HCT116 (cell line): Measurements from ENCODE around the gene ZNF789. TPM values are rescaled to one million over a fixed set of nuclear protein-coding genes. Genes with fewer than 3 reads are reported as not detected.

ENCODE experiments used
- ATAC-seq: fragments of 200-7000 bp; cut with Tn5 transposase; 2 replicates; pipeline ENCODE4 v1.9.1; 2020; ENCODE audit warnings: mild to moderate bottlenecking, moderate library complexity
- BruUV-seq: library from RNA; stranded (reverse); fragments of 400-500 nt; replicated peaks from 2 replicates; lab custom pipeline; 2021; lab: Mats Ljungman, UMichigan
- CTCF ChIA-PET: fragments of 300-600 bp; sonication (Branson Sonifier 250); formaldehyde crosslinking; loops from one replicate; lab custom pipeline; 2021; ENCODE audit warnings: antibody characterized with exemption; lab: Charles Lee
- POLR2A ChIA-PET: fragments of 300-600, 350-600 bp; sonication (Branson Sonifier 250); formaldehyde crosslinking; loops from one replicate; lab custom pipeline; 2021; ENCODE audit warnings: antibody characterized with exemption; lab: Charles Lee
- RAD21 ChIA-PET, 2 experiments: fragments of 300-600 bp; sonication (Branson Sonifier 250); formaldehyde crosslinking; loops; one replicate each; lab custom pipeline; 2023; ENCODE audit warnings: low total read pairs in 2 of 2; ENCODE audit not compliant: uncharacterized antibody in 2 of 2, unreplicated experiment in 2 of 2, low non-redundant PET in 1 of 2; lab: Charles Lee
- DNase-seq: peaks from one replicate; pipeline ENCODE4 v3.0.0-alpha.2; 2010; ENCODE audit warnings: low read depth, low spot score
- H2AFZ ChIP-seq: fragments of 200-600 bp; shearing (Covaris generic), sonication (generic); 2 replicates; pipeline ENCODE4 v1.6.1; 2017; ENCODE audit warnings: low read depth, mixed run types, mixed read lengths, antibody characterized with exemption, low read length; ENCODE audit not compliant: poor library complexity, severe bottlenecking
- H3K27ac ChIP-seq: 2 replicates; pipeline ENCODE4 v1.5.1; 2012; ENCODE audit warnings: low read depth, low read length
- H3K27me3 ChIP-seq: fragments of 200-600 bp; sonication (generic); 2 replicates; pipeline ENCODE4 v1.6.1; 2016; ENCODE audit warnings: mixed run types, low read length, mixed read lengths; ENCODE audit not compliant: insufficient read depth
- H3K36me3 ChIP-seq, 2 experiments: fragments of 200-500 bp in 1 of 2; fragments of 200-600 bp in 1 of 2; sonication (Bioruptor generic) in 1 of 2; sonication (generic) in 1 of 2; 2 replicates each; pipeline versions ENCODE4 v1.5.1 to v1.6.1; 2014 to 2016; ENCODE audit warnings: low read length in 2 of 2, inconsistent platforms in 1 of 2, mixed read lengths in 1 of 2, mixed run types in 1 of 2; ENCODE audit not compliant: insufficient read depth in 2 of 2, control insufficient read depth in 1 of 2
- H3K4me1 ChIP-seq, 2 experiments: fragments of 200-600 bp in 1 of 2; sonication (generic) in 1 of 2; 2 replicates each; pipeline versions ENCODE4 v1.5.1 to v1.6.1; 2012 to 2017; ENCODE audit warnings: low read length in 2 of 2, inconsistent platforms in 1 of 2, mild to moderate bottlenecking in 1 of 2, mixed read lengths in 1 of 2, mixed run types in 1 of 2, moderate library complexity in 1 of 2; ENCODE audit not compliant: insufficient read depth in 2 of 2, control insufficient read depth in 1 of 2
- H3K4me2 ChIP-seq: fragments of 200-600 bp; sonication (generic); 2 replicates; pipeline ENCODE4 v1.6.1; 2017; ENCODE audit warnings: mixed run types, low read length, mixed read lengths
- H3K4me3 ChIP-seq, 2 experiments: fragments of 200-600 bp in 1 of 2; sonication (generic) in 1 of 2; replicated peaks in 1 of 2; 2 replicates each; pipeline ENCODE4 v1.5.1; 2011 to 2016; ENCODE audit warnings: low read length in 2 of 2, control low read depth in 1 of 2, low read depth in 1 of 2, mild to moderate bottlenecking in 1 of 2, mixed read lengths in 1 of 2, mixed run types in 1 of 2
- H3K79me2 ChIP-seq: fragments of 200-600 bp; sonication (generic); 2 replicates; pipeline ENCODE4 v1.6.1; 2017; ENCODE audit warnings: mild to moderate bottlenecking, mixed run types, low read length, moderate library complexity, mixed read lengths; ENCODE audit not compliant: insufficient read depth
- H3K9ac ChIP-seq: fragments of 200-600 bp; sonication (generic); 2 replicates; pipeline ENCODE4 v1.6.1; 2016; ENCODE audit warnings: low read length, mixed read lengths
- H3K9me2 ChIP-seq: fragments of 200-600 bp; sonication (generic), shearing (Covaris generic); 2 replicates; pipeline ENCODE4 v1.6.1; 2017; ENCODE audit warnings: mixed run types, mild to moderate bottlenecking, moderate library complexity; ENCODE audit not compliant: insufficient read depth
- H3K9me3 ChIP-seq, 2 experiments: fragments of 200-500 bp in 1 of 2; fragments of 200-600 bp in 1 of 2; sonication (Bioruptor generic) in 1 of 2; sonication (generic) in 1 of 2; 2 replicates each; pipeline ENCODE4 v1.6.1; 2014 to 2017; ENCODE audit warnings: low read length in 2 of 2, mixed read lengths in 2 of 2, inconsistent platforms in 1 of 2, low read depth in 1 of 2, mild to moderate bottlenecking in 1 of 2, mixed run types in 1 of 2, moderate library complexity in 1 of 2; ENCODE audit not compliant: control insufficient read depth in 1 of 2, insufficient read depth in 1 of 2
- H4K20me1 ChIP-seq: fragments of 200-600 bp; sonication (generic), shearing (Covaris generic); 2 replicates; pipeline ENCODE4 v1.6.1; 2017; ENCODE audit warnings: mixed run types, mild to moderate bottlenecking, moderate library complexity; ENCODE audit not compliant: insufficient read depth
- CBX3 ChIP-seq: IDR thresholded peaks from 2 replicates; pipeline ENCODE4 v1.6.1; 2012; ENCODE audit warnings: low read depth
- EGR1 ChIP-seq: IDR thresholded peaks from 2 replicates; pipeline ENCODE4 v1.6.1; 2012; ENCODE audit warnings: low read depth
- ELF1 ChIP-seq: IDR thresholded peaks from 2 replicates; pipeline ENCODE4 v1.6.1; 2012; ENCODE audit warnings: low read depth, borderline replicate concordance
- EZH2phosphoT487 ChIP-seq: fragments of 200-600 bp; IDR thresholded peaks from 2 replicates; pipeline ENCODE4 v1.6.1; 2018; ENCODE audit warnings: antibody characterized with exemption, borderline replicate concordance
- FOSL1 ChIP-seq: IDR thresholded peaks from 2 replicates; pipeline ENCODE4 v1.6.1; 2012; ENCODE audit warnings: low read depth
- JUND ChIP-seq: IDR thresholded peaks from 2 replicates; pipeline ENCODE4 v1.6.1; 2012
- POLR2A ChIP-seq: IDR thresholded peaks from 2 replicates; pipeline ENCODE4 v1.7.0; 2011; ENCODE audit warnings: borderline replicate concordance; ENCODE audit not compliant: insufficient read depth, insufficient read length; ENCODE audit errors: extremely low read depth
- SIN3A ChIP-seq: IDR thresholded peaks from 2 replicates; pipeline ENCODE4 v1.6.1; 2012; ENCODE audit warnings: low read depth
- intact Hi-C: fragments of 100-400 bp; cut with micrococcal nuclease; formaldehyde crosslinking; loops from 2 replicates; pipeline ENCODE4 v1.10.0; 2022
- total RNA-seq: library from RNA; stranded (reverse); gene quantifications from one replicate; pipeline ENCODE4 v1.2.1, GENCODE V29; 2021; ENCODE audit not compliant: unreplicated experiment
- TF ChIP-seq, protein P1 (sequence below), 3 experiments: fragments of 200-600 bp in 1 of 3; sonication (generic) in 1 of 3; IDR thresholded peaks in 2 of 3; conservative IDR thresholded peaks in 1 of 3; 2 replicates each; pipeline ENCODE4 v1.5.1; 2012 to 2017; ENCODE audit warnings: low read depth in 2 of 3, low read length in 2 of 3, antibody characterized with exemption in 1 of 3, borderline replicate concordance in 1 of 3, control low read depth in 1 of 3, mild to moderate bottlenecking in 1 of 3, mixed read lengths in 1 of 3, mixed run types in 1 of 3, moderate library complexity in 1 of 3; ENCODE audit not compliant: insufficient read depth in 1 of 3

Gene ZNF789
- total RNA-seq, 1 experiment from 2014 or later = 8.2 TPM

GRCh38 chr7:99459087-99459486, 13.6 kb upstream of the ZNF789 start:
- peaks cover 11% of the 10 kb centered on the region; the same call in 1 of the 2 replicates for H4K20me1 ChIP-seq
- no peak for DNase-seq
- no peak overlapping the region for H3K27ac ChIP-seq
- no peaks in the 10 kb centered on the region for H3K9me3 ChIP-seq
- TSS peak; percentile 6 for BruUV-seq
- H3K4me1 ChIP-seq = no peaks in the 10 kb centered on the region
- no peak overlapping the region for H2AFZ ChIP-seq
- peaks cover 31 to 69% of the 10 kb centered on the region in 2 experiments; a peak in 3 of 4 replicates for H3K36me3 ChIP-seq
- no peak overlapping the region for H3K9ac ChIP-seq
- H3K79me2 ChIP-seq = peaks cover 81% of the 10 kb centered on the region
- no peak overlapping the region for H3K4me2 ChIP-seq
- TF ChIP-seq SIN3A (no peak), FOSL1 (no peak)
- TF ChIP-seq, protein P1, sequence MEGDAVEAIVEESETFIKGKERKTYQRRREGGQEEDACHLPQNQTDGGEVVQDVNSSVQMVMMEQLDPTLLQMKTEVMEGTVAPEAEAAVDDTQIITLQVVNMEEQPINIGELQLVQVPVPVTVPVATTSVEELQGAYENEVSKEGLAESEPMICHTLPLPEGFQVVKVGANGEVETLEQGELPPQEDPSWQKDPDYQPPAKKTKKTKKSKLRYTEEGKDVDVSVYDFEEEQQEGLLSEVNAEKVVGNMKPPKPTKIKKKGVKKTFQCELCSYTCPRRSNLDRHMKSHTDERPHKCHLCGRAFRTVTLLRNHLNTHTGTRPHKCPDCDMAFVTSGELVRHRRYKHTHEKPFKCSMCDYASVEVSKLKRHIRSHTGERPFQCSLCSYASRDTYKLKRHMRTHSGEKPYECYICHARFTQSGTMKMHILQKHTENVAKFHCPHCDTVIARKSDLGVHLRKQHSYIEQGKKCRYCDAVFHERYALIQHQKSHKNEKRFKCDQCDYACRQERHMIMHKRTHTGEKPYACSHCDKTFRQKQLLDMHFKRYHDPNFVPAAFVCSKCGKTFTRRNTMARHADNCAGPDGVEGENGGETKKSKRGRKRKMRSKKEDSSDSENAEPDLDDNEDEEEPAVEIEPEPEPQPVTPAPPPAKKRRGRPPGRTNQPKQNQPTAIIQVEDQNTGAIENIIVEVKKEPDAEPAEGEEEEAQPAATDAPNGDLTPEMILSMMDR (IDR thresholded peaks at IDR 0.05 in 2 of 3, conservative IDR thresholded peaks at IDR 0.05 in 1 of 3; ENCODE audit: borderline replicate concordance in 1 of 3, insufficient read depth in 1 of 3, low read depth in 2 of 3, low read length in 2 of 3) = peak in 2 of 3 experiments; percentile 57 to 63; a peak in 5 of 6 replicates
- peak; percentile 76 for ATAC-seq
- H3K9me2 ChIP-seq = no peaks in the 10 kb centered on the region
- ChIA-PET CTCF (interaction anchor here (0.6 to 1.0 kb wide), 2 partner anchors 12 kb away, joined by 3 to 5 read pairs; no protein-coding TSS in a partner anchor), RAD21 (no interaction called here), POLR2A (no interaction called here)
- no peaks in the 10 kb centered on the region for H3K27me3 ChIP-seq
- intact Hi-C loops = no loop called here
- H3K4me3 ChIP-seq = no peak overlapping the region

- DNase-seq = no peak
- no TSS peak for BruUV-seq
- H3K4me2 ChIP-seq = no peak overlapping the region
- H3K4me3 ChIP-seq = no peak overlapping the region
- H3K9me3 ChIP-seq = no peaks in the 10 kb centered on the region
- peaks cover 11% of the 10 kb centered on the region; the same call in 1 of the 2 replicates for H4K20me1 ChIP-seq
- peaks cover 91% of the 10 kb centered on the region for H3K79me2 ChIP-seq
- peaks cover 23 to 56% of the 10 kb centered on the region in 2 experiments; a peak in 3 of 4 replicates for H3K36me3 ChIP-seq
- no peak overlapping the region for H3K9ac ChIP-seq
- TF ChIP-seq CBX3 (no peak), POLR2A (no peak), EZH2phosphoT487 (no peak), ELF1 (no peak), JUND (no peak), FOSL1 (no peak), EGR1 (no peak)
- TF ChIP-seq, all 23 proteins: peak for 0
- no peak for ATAC-seq
- RAD21 ChIA-PET = no interaction called here
- peaks cover 0 to 8% of the 10 kb centered on the region in 2 experiments; a peak in 2 of 4 replicates for H3K4me1 ChIP-seq
- POLR2A ChIA-PET = no interaction called here
- CTCF ChIA-PET = interaction anchor here (0.9 kb wide), 1 partner anchor 10 kb away, joined by 3 read pairs; no protein-coding TSS in a partner anchor
- H3K27ac ChIP-seq = no peak overlapping the region
- intact Hi-C loops = no loop called here
- no peaks in the 10 kb centered on the region for H3K27me3 ChIP-seq
- no peaks in the 10 kb centered on the region for H3K9me2 ChIP-seq
- H2AFZ ChIP-seq = no peak overlapping the region
These were observed 12.0 kb upstream of the ZNF789 start for GRCh38 chr7:99460651-99461050.
